Hematopoietic multipotent progenitor cell (in vitro differentiated cells): ENCODE data around the gene TFF2. TPM values are rescaled to one million over a fixed set of nuclear protein-coding genes. Genes with fewer than 3 reads are reported as not detected.

Experiments
- DNase-seq, 3 donors: peaks; one replicate each; pipeline ENCODE4 v3.0.0-alpha.2; 2011 to 2015; ENCODE audit warnings: low read depth in 2 of 3, low spot score in 2 of 3
- total RNA-seq: library from RNA; depleted of rRNA; stranded (reverse); fragments of >200 nt; gene quantifications from one replicate; pipeline ENCODE4 v1.2.3, GENCODE V29; 2012

Gene TFF2
- total RNA-seq, 1 donor = not detected

GRCh38 chr21:42384989-42385388 is 34.2 kb upstream of the TFF2 start:
- no peak for DNase-seq

GRCh38 chr21:42384156-42384945 is 33.6 kb upstream of the TFF2 start:
- no peak for DNase-seq

GRCh38 chr21:42383331-42383730 is 32.5 kb upstream of the TFF2 start:
- no peak for DNase-seq

- no peak for DNase-seq
Observed at GRCh38 chr21:42382915-42383314, 32.1 kb upstream of the TFF2 start.

- no peak for DNase-seq
Observed at GRCh38 chr21:42381347-42381984, 30.7 kb upstream of the TFF2 start.

GRCh38 chr21:42379426-42380215 is 28.8 kb upstream of the TFF2 start:
- DNase-seq = no peak

- no peak for DNase-seq
Observed at GRCh38 chr21:42378418-42378817, 27.6 kb upstream of the TFF2 start.

- DNase-seq = no peak
Observed at GRCh38 chr21:42377951-42378340, 27.2 kb upstream of the TFF2 start.

GRCh38 chr21:42377211-42377950 is 26.6 kb upstream of the TFF2 start:
- no peak for DNase-seq

GRCh38 chr21:42376338-42376982 is 25.7 kb upstream of the TFF2 start:
- DNase-seq = no peak

- DNase-seq = no peak
Observed at GRCh38 chr21:42375966-42376337, 25.2 kb upstream of the TFF2 start.

GRCh38 chr21:42375506-42375905 is 24.7 kb upstream of the TFF2 start:
- DNase-seq = no peak

- DNase-seq = no peak
Observed at GRCh38 chr21:42374864-42375499, 24.2 kb upstream of the TFF2 start.

- DNase-seq = no peak
Observed at GRCh38 chr21:42374457-42374856, 23.7 kb upstream of the TFF2 start.

- DNase-seq = no peak
Observed at GRCh38 chr21:42373908-42374455, 23.2 kb upstream of the TFF2 start.

- DNase-seq = no peak
Observed at GRCh38 chr21:42373196-42373907, 22.6 kb upstream of the TFF2 start.

- no peak for DNase-seq
Observed at GRCh38 chr21:42370894-42371654, 20.3 kb upstream of the TFF2 start.

- DNase-seq = no peak
Observed at GRCh38 chr21:42369821-42370220, 19.0 kb upstream of the TFF2 start.
